ENCODE measurements around the gene ANXA3.

ANXA3 gene

GRCh38 chr4:78581618-78582017, 30.0 kb downstream of the ANXA3 start:
- Histone ChIP-seq H3K56ac (ENCODE audit: low read length) (no peak overlapping the region), H2BK120ac (ENCODE audit: low read depth, low read length) (no peak overlapping the region), H3K4me1 (ENCODE audit: control insufficient read depth, low read depth, low read length) (no peaks in the 10 kb centered on the region), H3K27me3 (ENCODE audit: insufficient read depth, low read length, poor library complexity) (no peaks in the 10 kb centered on the region), H3K79me2 (ENCODE audit: control insufficient read depth, insufficient read depth, low read length) (no peaks in the 10 kb centered on the region), H4K5ac (ENCODE audit: low read length) (no peak overlapping the region), H3K79me1 (ENCODE audit: low read length) (no peaks in the 10 kb centered on the region), H3K36me3 (ENCODE audit: control insufficient read depth, insufficient read depth, low read length) (peaks cover 1% of the 10 kb centered on the region), H3K4me3 (ENCODE audit: low read length) (no peak overlapping the region), H3K27ac (ENCODE audit: low read depth, low read length) (no peak overlapping the region), H2BK15ac (replicated peaks; ENCODE audit: low read depth) (no peak overlapping the region), H3K23ac (ENCODE audit: low read length) (no peak overlapping the region), H3K9ac (ENCODE audit: low read length) (no peak overlapping the region), H2AK5ac (ENCODE audit: low read length) (no peak overlapping the region), H2BK5ac (ENCODE audit: low read length) (no peak overlapping the region), H3K4me2 (ENCODE audit: low read length) (no peak overlapping the region), H3K4ac (ENCODE audit: low read depth, low read length) (no peak overlapping the region), H3K18ac (ENCODE audit: low read length) (no peak overlapping the region), H4K8ac (ENCODE audit: low read depth, low read length) (no peak overlapping the region)
- WGBS (ENCODE audit: extremely low coverage, insufficient coverage, low lambda C conversion rate), result no CpG with 5 or more reads among the region's 3 CpGs
- DNase-seq, result no peak

GRCh38 chr4:78584863-78585547, 33.4 kb downstream of the ANXA3 start:
- Histone ChIP-seq H3K23ac (ENCODE audit: low read length) (no peak overlapping the region), H4K5ac (ENCODE audit: low read length) (no peak overlapping the region), H2BK15ac (replicated peaks; ENCODE audit: low read depth) (no peak overlapping the region), H3K79me2 (ENCODE audit: control insufficient read depth, insufficient read depth, low read length) (no peaks in the 10 kb centered on the region), H3K4me3 (ENCODE audit: low read length) (no peak overlapping the region), H2AK5ac (ENCODE audit: low read length) (no peak overlapping the region), H3K27ac (ENCODE audit: low read depth, low read length) (no peak overlapping the region), H3K27me3 (ENCODE audit: insufficient read depth, low read length, poor library complexity) (no peaks in the 10 kb centered on the region), H2BK120ac (ENCODE audit: low read depth, low read length) (no peak overlapping the region), H3K4me1 (ENCODE audit: control insufficient read depth, low read depth, low read length) (no peaks in the 10 kb centered on the region), H3K9ac (ENCODE audit: low read length) (no peak overlapping the region), H4K8ac (ENCODE audit: low read depth, low read length) (no peak overlapping the region), H2BK5ac (ENCODE audit: low read length) (no peak overlapping the region), H3K56ac (ENCODE audit: low read length) (no peak overlapping the region), H3K4me2 (ENCODE audit: low read length) (no peak overlapping the region), H3K79me1 (ENCODE audit: low read length) (no peaks in the 10 kb centered on the region), H3K18ac (ENCODE audit: low read length) (no peak overlapping the region), H3K4ac (ENCODE audit: low read depth, low read length) (no peak overlapping the region), H3K36me3 (ENCODE audit: control insufficient read depth, insufficient read depth, low read length) (peaks cover 1% of the 10 kb centered on the region)
- DNase-seq, result no peak
- no CpG with 5 or more reads among the region's 4 CpGs for WGBS (ENCODE audit: extremely low coverage, insufficient coverage, low lambda C conversion rate)

GRCh38 chr4:78585633-78586032, 34.1 kb downstream of the ANXA3 start:
- no peak overlapping the region for H3K4ac ChIP-seq (ENCODE audit: low read depth, low read length)
- H2BK5ac ChIP-seq (ENCODE audit: low read length), result no peak overlapping the region
- no peak overlapping the region for H2BK15ac ChIP-seq (replicated peaks; ENCODE audit: low read depth)
- no peak overlapping the region for H2AK5ac ChIP-seq (ENCODE audit: low read length)
- H3K23ac ChIP-seq (ENCODE audit: low read length), result no peak overlapping the region
- no peak overlapping the region for H4K5ac ChIP-seq (ENCODE audit: low read length)
- H3K4me2 ChIP-seq (ENCODE audit: low read length), result no peak overlapping the region
- no peaks in the 10 kb centered on the region for H3K79me2 ChIP-seq (ENCODE audit: control insufficient read depth, insufficient read depth, low read length)
- DNase-seq, result no peak
- no peaks in the 10 kb centered on the region for H3K4me1 ChIP-seq (ENCODE audit: control insufficient read depth, low read depth, low read length)
- no CpG with 5 or more reads among the region's 1 CpG for WGBS (ENCODE audit: extremely low coverage, insufficient coverage, low lambda C conversion rate)
- H3K79me1 ChIP-seq (ENCODE audit: low read length), result no peaks in the 10 kb centered on the region
- H3K9ac ChIP-seq (ENCODE audit: low read length), result no peak overlapping the region
- no peak overlapping the region for H3K4me3 ChIP-seq (ENCODE audit: low read length)
- H3K27me3 ChIP-seq (ENCODE audit: insufficient read depth, low read length, poor library complexity), result no peaks in the 10 kb centered on the region
- H3K27ac ChIP-seq (ENCODE audit: low read depth, low read length), result no peak overlapping the region
- no peak overlapping the region for H2BK120ac ChIP-seq (ENCODE audit: low read depth, low read length)
- no peak overlapping the region for H3K56ac ChIP-seq (ENCODE audit: low read length)
- peaks cover 1% of the 10 kb centered on the region for H3K36me3 ChIP-seq (ENCODE audit: control insufficient read depth, insufficient read depth, low read length)
- no peak overlapping the region for H3K18ac ChIP-seq (ENCODE audit: low read length)
- no peak overlapping the region for H4K8ac ChIP-seq (ENCODE audit: low read depth, low read length)

GRCh38 chr4:78588894-78589545, 37.5 kb downstream of the ANXA3 start:
- Histone ChIP-seq H2AK5ac (ENCODE audit: low read length) (no peak overlapping the region), H3K18ac (ENCODE audit: low read length) (no peak overlapping the region), H3K4ac (ENCODE audit: low read depth, low read length) (no peak overlapping the region), H2BK15ac (replicated peaks; ENCODE audit: low read depth) (no peak overlapping the region), H4K8ac (ENCODE audit: low read depth, low read length) (no peak overlapping the region), H3K4me3 (ENCODE audit: low read length) (no peak overlapping the region), H3K4me1 (ENCODE audit: control insufficient read depth, low read depth, low read length) (no peaks in the 10 kb centered on the region), H3K56ac (ENCODE audit: low read length) (no peak overlapping the region), H4K5ac (ENCODE audit: low read length) (no peak overlapping the region), H3K79me2 (ENCODE audit: control insufficient read depth, insufficient read depth, low read length) (no peaks in the 10 kb centered on the region), H3K9ac (ENCODE audit: low read length) (no peak overlapping the region), H3K79me1 (ENCODE audit: low read length) (no peaks in the 10 kb centered on the region), H3K27ac (ENCODE audit: low read depth, low read length) (no peak overlapping the region), H3K27me3 (ENCODE audit: insufficient read depth, low read length, poor library complexity) (no peaks in the 10 kb centered on the region), H3K4me2 (ENCODE audit: low read length) (no peak overlapping the region), H2BK120ac (ENCODE audit: low read depth, low read length) (no peak overlapping the region), H2BK5ac (ENCODE audit: low read length) (no peak overlapping the region), H3K23ac (ENCODE audit: low read length) (no peak overlapping the region), H3K36me3 (ENCODE audit: control insufficient read depth, insufficient read depth, low read length) (peaks cover 3% of the 10 kb centered on the region)
- no CpG with 5 or more reads among the region's 4 CpGs for WGBS (ENCODE audit: extremely low coverage, insufficient coverage, low lambda C conversion rate)
- DNase-seq, result no peak

- Histone ChIP-seq H3K23ac (ENCODE audit: low read length) (no peak overlapping the region), H2BK120ac (ENCODE audit: low read depth, low read length) (no peak overlapping the region), H3K79me1 (ENCODE audit: low read length) (no peaks in the 10 kb centered on the region), H3K27me3 (ENCODE audit: insufficient read depth, low read length, poor library complexity) (no peaks in the 10 kb centered on the region), H3K4me2 (ENCODE audit: low read length) (no peak overlapping the region), H3K4me1 (ENCODE audit: control insufficient read depth, low read depth, low read length) (no peaks in the 10 kb centered on the region), H4K8ac (ENCODE audit: low read depth, low read length) (no peak overlapping the region), H2BK5ac (ENCODE audit: low read length) (no peak overlapping the region), H3K56ac (ENCODE audit: low read length) (no peak overlapping the region), H3K4me3 (ENCODE audit: low read length) (no peak overlapping the region), H2AK5ac (ENCODE audit: low read length) (no peak overlapping the region), H3K36me3 (ENCODE audit: control insufficient read depth, insufficient read depth, low read length) (peaks cover 3% of the 10 kb centered on the region), H4K5ac (ENCODE audit: low read length) (no peak overlapping the region), H3K4ac (ENCODE audit: low read depth, low read length) (no peak overlapping the region), H3K18ac (ENCODE audit: low read length) (no peak overlapping the region), H3K9ac (ENCODE audit: low read length) (no peak overlapping the region), H2BK15ac (replicated peaks; ENCODE audit: low read depth) (no peak overlapping the region), H3K27ac (ENCODE audit: low read depth, low read length) (no peak overlapping the region), H3K79me2 (ENCODE audit: control insufficient read depth, insufficient read depth, low read length) (no peaks in the 10 kb centered on the region)
- WGBS (ENCODE audit: extremely low coverage, insufficient coverage, low lambda C conversion rate), result no CpG with 5 or more reads among the region's 2 CpGs
- DNase-seq, result no peak
Measured at GRCh38 chr4:78591404-78591803, 39.8 kb downstream of the ANXA3 start.
